ENCODE data around the gene RNFT2. TPM values are rescaled to one million over a fixed set of nuclear protein-coding genes. Genes with fewer than 3 reads are reported as not detected.

RNFT2 gene
- total and polyA plus RNA-seq, 9 donors = 0.88 to 2.1 (median 1.4) TPM

GRCh38 chr12:116870306-116870705, 132.2 kb downstream of the RNFT2 start:
- Histone ChIP-seq H3K9me3 (replicated peaks; ENCODE audit: control insufficient read depth, low read depth, low read length) (peaks cover 5% of the 10 kb centered on the region), H3K27me3 (ENCODE audit: control insufficient read depth, insufficient read depth, low read length) (peaks cover 19% of the 10 kb centered on the region), H3K36me3 (ENCODE audit: control insufficient read depth, insufficient read depth, low read length) (no peaks in the 10 kb centered on the region), H3K27ac (ENCODE audit: low read length) (no peak overlapping the region), H3K4me3 (ENCODE audit: low read length) (no peak overlapping the region), H3K4me1 (ENCODE audit: control insufficient read depth, insufficient read depth, low read length) (no peaks in the 10 kb centered on the region)
- no peak for DNase-seq
- 100% methylated on average over 1 of the region's 4 CpGs for WGBS (ENCODE audit: insufficient coverage)

DNA sequence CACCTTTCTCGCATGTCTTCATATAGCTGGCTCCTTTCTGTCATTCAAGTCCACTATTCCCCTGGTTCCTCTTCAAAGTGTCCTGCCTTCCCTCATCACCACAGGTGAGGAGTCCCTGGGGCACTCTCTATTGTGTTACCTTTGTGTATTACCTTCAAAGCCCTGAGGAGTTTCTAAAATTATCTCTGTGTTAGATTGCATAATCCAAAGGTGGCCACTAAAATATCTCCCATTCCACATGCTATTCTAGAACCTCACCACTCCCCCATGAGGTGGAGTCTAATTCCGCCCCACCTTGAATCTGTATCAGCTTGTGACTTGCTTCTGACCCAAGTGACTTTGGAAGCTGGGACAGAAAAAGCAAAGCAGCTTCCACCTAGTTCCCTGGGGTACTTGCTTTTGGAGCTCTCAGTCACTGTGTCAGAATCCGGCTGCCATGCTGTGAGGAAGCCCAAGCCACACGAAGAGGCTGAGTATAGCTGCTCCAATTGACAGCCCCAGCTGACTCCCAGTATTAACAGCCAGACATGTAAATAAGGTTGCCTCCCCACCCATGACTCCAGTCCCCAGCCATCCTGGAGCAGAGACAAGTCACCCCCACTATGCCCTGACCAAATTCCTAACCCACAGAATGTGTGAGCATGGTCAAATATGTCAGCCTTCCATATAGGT, 136.3 kb downstream of the RNFT2 start:
- Histone ChIP-seq H3K27ac (ENCODE audit: low read length) (no peak overlapping the region), H3K36me3 (ENCODE audit: control insufficient read depth, insufficient read depth, low read length) (no peaks in the 10 kb centered on the region), H3K4me3 (ENCODE audit: low read length) (no peak overlapping the region), H3K27me3 (ENCODE audit: control insufficient read depth, insufficient read depth, low read length) (peaks cover 48% of the 10 kb centered on the region), H3K4me1 (ENCODE audit: control insufficient read depth, insufficient read depth, low read length) (peaks cover 25% of the 10 kb centered on the region), H3K9me3 (replicated peaks; ENCODE audit: control insufficient read depth, low read depth, low read length) (peaks cover 5% of the 10 kb centered on the region)
- no peak for DNase-seq
- WGBS (ENCODE audit: insufficient coverage) = 98% methylated on average over 4 of the region's 4 CpGs

- WGBS (ENCODE audit: insufficient coverage) = under 1% methylated on average over 12 of the region's 19 CpGs
- Histone ChIP-seq H3K36me3 (ENCODE audit: control insufficient read depth, insufficient read depth, low read length) (no peaks in the 10 kb centered on the region), H3K9me3 (replicated peaks; ENCODE audit: control insufficient read depth, low read depth, low read length) (peaks cover 5% of the 10 kb centered on the region), H3K27ac (ENCODE audit: low read length) (no peak overlapping the region), H3K4me3 (ENCODE audit: low read length) (no peak overlapping the region), H3K27me3 (ENCODE audit: control insufficient read depth, insufficient read depth, low read length) (peaks cover 59% of the 10 kb centered on the region), H3K4me1 (ENCODE audit: control insufficient read depth, insufficient read depth, low read length) (peaks cover 37% of the 10 kb centered on the region)
- DNase-seq = peak; percentile 91
Measured at GRCh38 chr12:116876151-116876869, 138.2 kb downstream of the RNFT2 start.

GRCh38 chr12:116878567-116879508, 140.7 kb downstream of the RNFT2 start:
- DNase-seq = no peak
- H3K27me3 ChIP-seq (ENCODE audit: control insufficient read depth, insufficient read depth, low read length) = peaks cover 78% of the 10 kb centered on the region
- H3K4me3 ChIP-seq (ENCODE audit: low read length) = peak overlapping the region; percentile 25
- peaks cover 54% of the 10 kb centered on the region for H3K4me1 ChIP-seq (ENCODE audit: control insufficient read depth, insufficient read depth, low read length)
- 1% methylated on average over 40 of the region's 55 CpGs for WGBS (ENCODE audit: insufficient coverage)
- no peak overlapping the region for H3K27ac ChIP-seq (ENCODE audit: low read length)
- H3K9me3 ChIP-seq (replicated peaks; ENCODE audit: control insufficient read depth, low read depth, low read length) = peaks cover 5% of the 10 kb centered on the region
- no peaks in the 10 kb centered on the region for H3K36me3 ChIP-seq (ENCODE audit: control insufficient read depth, insufficient read depth, low read length)

GRCh38 chr12:116879509-116880212, 141.5 kb downstream of the RNFT2 start:
- Histone ChIP-seq H3K36me3 (ENCODE audit: control insufficient read depth, insufficient read depth, low read length) (no peaks in the 10 kb centered on the region), H3K27me3 (ENCODE audit: control insufficient read depth, insufficient read depth, low read length) (peaks cover 79% of the 10 kb centered on the region), H3K4me1 (ENCODE audit: control insufficient read depth, insufficient read depth, low read length) (peaks cover 54% of the 10 kb centered on the region), H3K9me3 (replicated peaks; ENCODE audit: control insufficient read depth, low read depth, low read length) (peaks cover 1% of the 10 kb centered on the region), H3K4me3 (ENCODE audit: low read length) (no peak overlapping the region), H3K27ac (ENCODE audit: low read length) (no peak overlapping the region)
- DNase-seq = no peak
- WGBS (ENCODE audit: insufficient coverage) = under 1% methylated on average over 52 of the region's 52 CpGs

DNA sequence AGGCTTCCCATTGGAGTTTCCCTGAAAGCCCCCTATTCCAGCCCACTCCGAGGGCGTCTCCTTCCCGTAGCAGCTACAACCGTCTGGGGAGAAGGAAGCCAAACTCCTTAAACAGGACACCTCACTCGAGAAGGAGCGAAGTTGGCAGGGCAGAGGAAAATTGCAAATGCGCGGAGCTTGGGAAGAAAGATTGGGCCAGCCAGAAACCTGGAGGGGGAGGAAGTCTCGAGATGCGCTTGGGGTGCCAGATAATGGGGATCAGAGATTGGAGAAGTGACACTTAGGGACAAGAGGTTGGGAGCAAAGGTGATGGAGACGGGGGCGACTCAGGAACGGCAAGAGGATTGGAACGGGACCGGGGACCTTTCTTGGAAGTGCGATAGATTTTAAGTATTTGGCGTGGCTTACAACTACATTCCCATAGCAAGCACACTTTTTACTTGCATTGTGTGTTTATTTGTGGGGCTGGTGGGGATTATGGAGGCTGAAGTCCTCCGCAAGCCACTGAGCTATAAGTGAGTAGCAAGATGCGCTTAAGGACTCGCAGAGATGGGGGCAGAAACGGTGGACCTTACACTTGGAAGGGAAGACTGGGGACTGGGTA, 142.2 kb downstream of the RNFT2 start:
- DNase-seq = no peak
- Histone ChIP-seq H3K36me3 (ENCODE audit: control insufficient read depth, insufficient read depth, low read length) (no peaks in the 10 kb centered on the region), H3K4me1 (ENCODE audit: control insufficient read depth, insufficient read depth, low read length) (peaks cover 54% of the 10 kb centered on the region), H3K27ac (ENCODE audit: low read length) (no peak overlapping the region), H3K9me3 (replicated peaks; ENCODE audit: control insufficient read depth, low read depth, low read length) (no peaks in the 10 kb centered on the region), H3K4me3 (ENCODE audit: low read length) (peak overlapping the region; percentile 11), H3K27me3 (ENCODE audit: control insufficient read depth, insufficient read depth, low read length) (peaks cover 81% of the 10 kb centered on the region)
- 1% methylated on average over 10 of the region's 21 CpGs for WGBS (ENCODE audit: insufficient coverage)

DNA sequence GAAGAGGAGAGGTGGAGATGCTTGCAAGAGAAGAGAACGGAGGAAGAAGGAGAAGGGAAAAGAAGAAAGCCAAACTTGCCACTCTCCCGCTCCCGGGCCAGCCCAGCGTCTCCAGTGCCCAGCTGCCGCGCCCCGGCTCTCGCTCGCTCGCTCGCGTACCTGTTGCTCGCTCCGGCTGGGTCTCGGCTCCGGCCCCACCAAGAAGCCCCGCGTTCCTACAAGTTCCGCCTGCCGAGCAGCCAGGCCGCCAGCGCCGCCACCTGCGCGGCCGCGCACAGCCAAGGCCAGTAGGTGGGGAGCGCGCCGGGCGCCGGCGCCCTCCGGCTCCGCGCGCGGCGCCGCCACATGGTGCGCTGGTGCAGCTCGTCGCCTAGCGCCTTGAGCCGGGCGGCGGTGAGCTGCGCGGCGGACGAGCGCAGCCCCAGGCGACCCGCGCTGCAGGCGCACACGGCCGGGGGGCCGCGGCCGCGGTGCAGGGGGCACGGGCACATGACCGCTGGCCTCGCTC, 142.8 kb downstream of the RNFT2 start:
- Histone ChIP-seq H3K4me1 (ENCODE audit: control insufficient read depth, insufficient read depth, low read length) (peaks cover 51% of the 10 kb centered on the region), H3K9me3 (replicated peaks; ENCODE audit: control insufficient read depth, low read depth, low read length) (no peaks in the 10 kb centered on the region), H3K27ac (ENCODE audit: low read length) (no peak overlapping the region), H3K4me3 (ENCODE audit: low read length) (peak overlapping the region; percentile 27), H3K27me3 (ENCODE audit: control insufficient read depth, insufficient read depth, low read length) (peaks cover 81% of the 10 kb centered on the region), H3K36me3 (ENCODE audit: control insufficient read depth, insufficient read depth, low read length) (no peaks in the 10 kb centered on the region)
- DNase-seq = peak; percentile 54
- WGBS (ENCODE audit: insufficient coverage) = under 1% methylated on average over 65 of the region's 65 CpGs

DNA sequence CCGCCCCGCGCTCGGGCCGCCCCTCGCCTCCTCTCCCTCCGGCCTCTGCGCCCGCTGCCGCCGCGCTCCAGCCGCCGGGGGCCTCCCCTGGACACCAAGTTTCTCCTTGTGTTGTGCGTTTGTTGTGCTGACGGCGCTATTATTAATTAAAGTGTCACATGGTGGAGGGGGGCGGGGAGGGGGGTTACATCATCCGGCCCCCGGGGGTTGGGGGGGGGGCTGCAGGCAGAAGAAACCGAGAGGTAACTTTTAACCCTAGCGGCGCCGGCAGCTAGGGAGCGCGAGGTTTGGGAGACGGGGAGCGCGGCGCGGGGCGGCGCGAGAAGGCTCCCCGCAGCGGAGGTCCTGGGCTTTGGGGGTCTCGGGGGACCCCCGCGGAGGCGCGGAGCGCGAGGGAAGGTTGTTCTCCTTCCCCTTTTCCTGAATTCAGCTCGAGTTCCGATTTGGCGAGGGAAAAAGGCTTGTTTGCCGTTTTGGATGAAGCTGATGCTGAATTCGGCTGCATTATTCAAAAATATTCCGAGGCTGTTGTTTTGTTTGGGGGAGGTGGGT, 143.3 kb downstream of the RNFT2 start, which contains the start of gene HRK:
TSS of gene HRK (minus strand) at position 117 of the 552 bp plus-strand sequence. CDS start 134 bp downstream, outside the sequence.
- H3K27ac ChIP-seq (ENCODE audit: low read length) = no peak within 1 kb of the TSS
- peaks cover 76% of the 10 kb centered on the region for H3K27me3 ChIP-seq (ENCODE audit: control insufficient read depth, insufficient read depth, low read length)
- H3K4me1 ChIP-seq (ENCODE audit: control insufficient read depth, insufficient read depth, low read length) = peaks cover 46% of the 10 kb centered on the region
- H3K9me3 ChIP-seq (replicated peaks; ENCODE audit: control insufficient read depth, low read depth, low read length) = no peaks in the 10 kb centered on the region
- no peaks in the 10 kb centered on the region for H3K36me3 ChIP-seq (ENCODE audit: control insufficient read depth, insufficient read depth, low read length)
- peak within 1 kb of the TSS; percentile 27 for H3K4me3 ChIP-seq (ENCODE audit: low read length)
- peak; percentile 31 for DNase-seq
- WGBS (ENCODE audit: insufficient coverage) = 0% methylated on average over 24 of the region's 49 CpGs
